DOHH2 (cell line): ENCODE data around the gene SLCO3A1.

Source experiments
- CTCF ChIP-seq: fragments of 200-600 bp; sonication (generic); IDR thresholded peaks from one replicate; pipeline ENCODE4 v1.5.1; 2014; ENCODE audit warnings: antibody characterized with exemption, mild to moderate bottlenecking, low read depth, low read length; ENCODE audit not compliant: poor library complexity, severe bottlenecking
- EZH2phosphoT487 ChIP-seq: fragments of 200-600 bp; sonication (generic); IDR thresholded peaks from 2 replicates; pipeline ENCODE4 v1.6.1; 2017; ENCODE audit warnings: borderline replicate concordance, mild to moderate bottlenecking, antibody characterized with exemption, low read length, moderate library complexity, mixed read lengths

- no peak for TF ChIP-seq CTCF
- no peak for TF ChIP-seq EZH2phosphoT487
These were observed 158.8 kb downstream of the SLCO3A1 start for GRCh38 chr15:92012368-92012629.
